Measurements from ENCODE around the gene DMPK.
"Not testable (repeated sequence)": the region's sequence is repeated elsewhere in the genome, so short reads cannot be mapped to it uniquely, and the experiment has no call there.

Gene DMPK

GRCh38 chr19:45814851-45815480 lies 32.7 kb upstream of the DMPK start, which contains the start of gene RSPH6A:
Gene RSPH6A (minus strand): TSS chr19:45815308. CDS start chr19:45815176, 132 bp downstream.
- no peak for DNase-seq

DNA sequence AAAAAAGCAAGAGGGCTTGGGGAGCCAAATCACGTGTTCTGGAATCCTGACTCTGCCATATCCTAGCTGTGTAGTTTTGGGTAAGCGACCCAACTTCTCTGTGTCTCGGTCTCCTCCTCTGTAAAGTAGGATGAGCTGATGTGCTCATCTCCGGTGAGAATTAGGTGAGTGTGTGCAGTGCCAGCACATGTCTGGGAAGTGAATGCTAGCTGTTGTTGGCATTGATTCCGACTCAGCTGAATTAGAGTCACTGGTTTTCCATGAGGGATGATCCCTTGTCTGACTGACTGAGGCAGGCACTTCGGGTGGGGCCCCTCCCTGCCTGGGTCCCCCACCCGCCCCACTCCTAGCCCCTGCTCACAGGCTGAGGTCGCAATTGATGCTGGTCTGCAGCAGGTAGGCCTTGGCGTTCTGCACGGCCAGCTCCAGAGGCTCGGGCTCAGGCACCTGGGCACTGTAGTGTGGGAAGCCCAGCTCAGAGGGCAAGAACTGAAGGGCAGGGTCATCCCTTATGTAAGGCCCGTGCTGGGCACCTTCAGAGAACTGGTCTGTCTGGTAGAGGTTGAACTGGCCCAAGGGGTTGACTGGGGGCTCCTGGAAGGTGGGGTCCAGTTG lies 32.0 kb upstream of the DMPK start:
- no peak for DNase-seq

- DNase-seq = no peak
These were observed 30.0 kb upstream of the DMPK start for GRCh38 chr19:45812297-45812696.

GRCh38 chr19:45809643-45810159 lies 27.4 kb upstream of the DMPK start:
- DNase-seq = peak; percentile 72

DNA sequence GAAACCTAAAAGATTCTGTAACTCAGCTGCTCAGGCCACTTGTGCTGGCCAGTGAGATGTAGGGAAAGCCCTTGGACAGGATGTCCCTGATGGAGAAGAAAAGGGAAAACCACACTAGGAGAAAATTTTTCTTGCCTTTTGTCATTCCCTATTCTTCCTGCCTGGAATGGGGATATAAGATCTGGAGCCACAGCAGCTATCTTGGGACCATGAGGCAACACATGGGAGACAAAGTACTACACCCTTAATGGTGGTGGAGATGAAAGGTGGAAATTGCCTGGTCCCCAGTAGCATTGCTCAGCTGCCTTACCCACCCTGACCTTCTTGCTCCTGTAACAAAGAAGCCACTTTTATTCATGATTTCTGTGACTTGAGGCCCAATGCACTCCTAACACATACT lies 23.4 kb upstream of the DMPK start:
- DNase-seq = no peak

DNA sequence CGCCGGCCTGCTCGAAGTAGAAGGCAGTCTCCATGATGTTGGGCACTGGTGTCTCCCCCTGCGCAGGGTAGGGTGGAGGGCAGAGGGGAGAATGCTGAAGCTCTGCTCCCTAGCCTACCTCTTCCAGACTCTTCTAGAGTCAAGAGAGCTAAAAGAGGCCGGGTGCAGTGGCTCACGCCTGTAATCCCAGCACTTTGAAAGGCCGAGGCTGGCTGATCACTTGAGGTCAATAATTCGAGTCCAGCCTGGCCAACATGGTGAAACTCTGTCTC lies 22.6 kb upstream of the DMPK start:
- no peak for DNase-seq

DNA sequence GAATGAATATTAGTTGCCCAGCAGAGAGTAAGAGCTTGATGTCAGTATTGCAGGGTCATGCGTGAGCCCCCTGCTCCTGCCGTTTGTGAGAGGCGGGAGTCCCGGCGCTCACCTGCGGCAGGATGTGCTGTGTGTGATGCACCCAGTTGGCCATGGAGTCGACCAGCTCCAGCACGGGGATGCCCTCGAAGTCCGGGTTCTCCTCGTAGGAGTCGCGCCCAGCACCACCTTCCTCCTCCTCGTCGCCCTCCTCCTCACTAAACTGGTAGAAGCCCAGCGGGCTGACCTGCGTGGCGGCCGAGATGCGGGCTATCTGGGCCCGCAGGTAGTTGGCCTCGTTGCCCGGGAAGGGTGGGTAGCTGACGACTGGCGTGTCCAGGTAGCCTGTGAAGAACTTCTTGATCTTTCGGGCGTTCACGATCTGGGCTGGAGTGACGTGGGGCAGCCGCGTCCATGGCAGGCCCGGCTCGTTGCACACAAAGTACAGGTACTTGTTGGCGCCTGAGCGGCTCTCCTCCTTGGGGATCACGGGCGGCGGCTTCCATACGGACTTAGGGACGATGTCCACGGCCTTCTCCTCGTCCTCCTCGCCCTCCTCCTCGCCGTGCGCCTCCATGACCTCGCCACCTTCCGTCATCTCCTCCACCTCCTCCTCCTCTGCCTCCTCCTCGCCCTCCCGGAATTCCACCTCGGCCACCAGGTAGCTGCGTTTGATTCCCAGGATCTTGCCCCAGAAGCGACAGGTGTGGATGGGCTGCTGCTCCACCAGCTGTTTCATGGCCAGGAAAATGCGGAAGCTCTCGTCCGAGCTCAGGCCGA lies 22.1 kb upstream of the DMPK start:
- no peak for DNase-seq

GRCh38 chr19:45801603-45802175 lies 19.4 kb upstream of the DMPK start:
- DNase-seq = no peak

DNA sequence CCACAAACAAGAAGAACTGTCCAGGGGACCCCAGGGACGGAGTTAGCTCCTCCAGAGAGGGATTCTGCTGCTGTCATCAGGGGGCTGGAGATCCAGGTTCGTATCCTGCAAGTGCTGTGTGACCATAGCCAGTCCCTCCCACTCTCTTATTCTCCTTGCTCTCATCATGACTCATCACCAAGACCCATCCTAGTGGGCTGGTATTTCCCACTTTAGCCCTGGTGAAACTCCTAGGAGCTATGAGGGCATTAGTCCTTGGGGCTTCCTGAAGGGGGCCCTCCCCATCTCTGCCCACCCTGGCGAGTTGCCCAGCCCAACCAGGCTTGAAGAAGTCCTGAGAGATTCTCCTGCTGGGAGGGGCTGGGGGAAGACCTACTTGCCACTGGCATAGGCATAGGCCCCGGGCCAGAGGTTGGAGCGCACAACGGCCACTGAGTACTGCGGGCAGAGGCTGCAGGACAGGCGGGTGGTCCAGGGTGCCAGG lies 17.8 kb upstream of the DMPK start:
- DNase-seq = no peak

DNA sequence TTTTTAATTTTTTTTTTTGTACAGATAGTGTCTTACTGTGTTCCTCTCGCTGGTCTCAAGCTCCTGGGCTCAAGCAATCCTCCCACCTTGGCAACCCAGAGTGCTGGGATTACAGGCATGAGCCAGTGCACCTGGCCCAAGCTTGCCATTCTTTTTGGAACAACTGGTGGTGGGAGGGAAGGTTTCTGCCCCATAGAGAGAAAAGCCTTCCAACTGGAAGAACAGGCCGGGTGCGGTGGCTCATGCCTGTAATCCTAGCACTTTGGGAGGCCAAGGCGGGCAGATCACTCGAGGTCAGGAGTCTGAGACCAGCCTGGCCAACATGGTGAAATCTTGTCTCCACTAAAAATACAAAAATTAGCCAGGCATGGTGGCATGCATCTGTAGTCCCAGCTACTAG lies 17.3 kb upstream of the DMPK start:
- not testable (repeated sequence) for DNase-seq

DNA sequence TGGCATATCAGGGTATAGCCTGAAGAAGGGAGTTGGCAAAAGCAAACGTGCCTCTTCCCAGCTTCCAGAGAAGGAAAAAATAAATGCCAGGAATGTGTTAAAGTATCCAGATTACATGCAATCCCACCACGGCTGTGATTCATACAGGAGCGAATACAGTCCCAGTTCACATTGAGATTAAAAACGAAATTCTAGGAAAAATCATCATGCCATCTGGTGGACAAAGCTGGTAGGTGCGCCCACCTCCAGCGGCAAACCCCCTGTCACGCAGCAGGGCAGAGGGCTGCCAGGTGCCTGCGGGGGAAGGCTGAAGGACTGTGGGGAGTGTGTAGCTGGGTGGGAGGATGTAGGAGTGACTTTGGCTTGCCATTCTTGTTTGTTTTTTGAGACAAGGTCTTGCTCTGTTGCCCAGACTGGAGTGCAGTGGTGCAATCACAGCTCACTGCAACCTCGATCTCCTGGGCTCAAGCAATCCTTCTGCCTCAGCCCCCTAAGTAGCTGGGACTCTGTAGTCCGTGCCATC lies 16.8 kb upstream of the DMPK start:
- DNase-seq = no peak

DNA sequence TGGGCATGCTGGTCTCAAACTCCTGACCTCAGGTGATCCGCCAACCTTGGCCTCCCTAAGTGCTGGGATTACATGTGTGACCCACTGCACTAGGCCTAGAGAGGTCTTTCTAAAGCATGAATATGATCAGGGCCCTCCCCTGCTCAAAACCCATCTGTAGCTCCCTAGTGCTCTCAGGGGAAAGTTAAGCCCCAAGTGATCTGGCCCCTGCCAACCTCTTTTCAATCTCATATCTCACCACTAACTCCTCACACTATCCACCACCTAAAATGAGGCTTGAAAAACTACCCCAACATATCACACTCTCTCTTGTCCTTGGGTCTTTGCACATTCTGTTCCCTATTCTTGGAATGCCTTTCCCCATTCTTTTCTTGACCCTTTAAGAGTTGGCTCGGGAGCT lies 12.3 kb upstream of the DMPK start:
- DNase-seq = no peak

DNA sequence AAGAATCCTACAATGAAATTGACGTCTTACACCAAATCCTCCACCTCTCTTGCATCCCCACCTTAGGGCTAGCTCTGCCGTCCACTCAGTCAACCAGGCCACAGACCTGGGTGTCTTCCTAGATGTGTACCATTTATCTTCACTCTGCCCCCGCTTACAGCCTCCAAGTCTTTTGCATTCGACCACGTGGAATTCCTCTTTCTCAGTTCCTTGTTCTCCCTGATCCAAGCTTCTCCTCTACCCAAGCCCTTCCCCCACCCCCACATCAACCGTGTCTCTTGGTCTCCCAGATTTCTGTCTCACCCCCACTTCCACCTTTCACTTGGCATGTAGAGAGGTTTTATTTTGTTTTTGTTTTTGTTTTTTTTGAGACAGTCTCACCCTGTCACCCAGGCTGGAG lies 11.6 kb upstream of the DMPK start:
- no peak for DNase-seq

DNA sequence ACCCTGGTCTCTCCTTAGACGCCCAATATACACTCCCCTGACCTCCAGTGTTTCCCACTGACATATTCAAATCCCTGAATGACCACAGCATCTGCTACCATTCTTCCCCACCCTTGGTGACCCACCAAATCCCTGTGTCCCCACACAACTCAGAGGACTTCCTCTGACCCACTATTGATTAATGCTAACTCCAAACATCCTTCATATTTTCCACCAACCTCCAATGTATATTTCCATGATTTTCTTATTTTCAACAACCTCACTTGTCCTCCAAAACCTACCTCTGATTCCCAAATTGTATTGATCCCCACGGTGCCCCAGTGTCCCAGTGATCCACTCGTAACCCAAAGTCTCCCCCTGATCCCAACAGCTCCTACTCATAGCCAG lies 10.9 kb upstream of the DMPK start:
- no peak for DNase-seq

- peak; percentile 48 for DNase-seq
These were observed 10.3 kb upstream of the DMPK start, which contains the start of gene DMWD for GRCh38 chr19:45792470-45793177. Gene DMWD (minus strand): TSS chr19:45792845. CDS start chr19:45792756, 89 bp downstream.

DNA sequence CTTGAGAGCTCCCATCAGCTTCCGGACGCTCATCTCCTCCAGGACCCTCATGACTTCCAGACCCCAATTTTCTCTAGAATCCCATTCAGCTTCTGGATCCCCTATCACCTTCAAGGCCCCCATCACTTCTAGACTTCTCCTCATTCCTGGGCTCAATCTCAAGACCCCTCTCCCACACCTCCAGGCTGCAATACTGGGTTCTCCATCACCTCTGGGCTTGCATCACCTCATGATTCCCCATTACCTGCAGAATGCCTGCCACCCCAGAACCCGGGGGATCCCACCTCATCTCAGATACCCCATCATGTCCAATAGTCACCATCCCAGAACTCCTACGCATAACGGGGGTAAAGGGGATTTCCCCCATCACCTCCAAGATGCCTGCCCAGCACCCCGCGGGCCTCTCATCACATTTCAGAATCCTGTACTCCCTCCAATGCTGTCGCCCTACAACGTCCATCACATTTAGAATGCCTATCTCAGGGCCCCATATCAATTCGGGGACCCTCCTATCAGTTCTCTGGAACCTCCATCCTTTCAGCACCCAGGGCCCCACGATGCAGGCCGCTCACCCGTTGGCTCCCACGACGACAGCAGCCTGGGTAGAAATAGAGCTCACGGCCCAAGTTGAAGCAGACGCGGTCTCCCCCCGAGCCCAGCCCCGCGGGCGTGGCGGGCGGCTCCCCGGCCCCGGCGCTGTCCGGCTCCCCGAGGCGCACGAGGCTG lies 9.6 kb upstream of the DMPK start:
- no peak for DNase-seq

GRCh38 chr19:45790942-45791341 lies 8.7 kb upstream of the DMPK start:
- DNase-seq = no peak

DNA sequence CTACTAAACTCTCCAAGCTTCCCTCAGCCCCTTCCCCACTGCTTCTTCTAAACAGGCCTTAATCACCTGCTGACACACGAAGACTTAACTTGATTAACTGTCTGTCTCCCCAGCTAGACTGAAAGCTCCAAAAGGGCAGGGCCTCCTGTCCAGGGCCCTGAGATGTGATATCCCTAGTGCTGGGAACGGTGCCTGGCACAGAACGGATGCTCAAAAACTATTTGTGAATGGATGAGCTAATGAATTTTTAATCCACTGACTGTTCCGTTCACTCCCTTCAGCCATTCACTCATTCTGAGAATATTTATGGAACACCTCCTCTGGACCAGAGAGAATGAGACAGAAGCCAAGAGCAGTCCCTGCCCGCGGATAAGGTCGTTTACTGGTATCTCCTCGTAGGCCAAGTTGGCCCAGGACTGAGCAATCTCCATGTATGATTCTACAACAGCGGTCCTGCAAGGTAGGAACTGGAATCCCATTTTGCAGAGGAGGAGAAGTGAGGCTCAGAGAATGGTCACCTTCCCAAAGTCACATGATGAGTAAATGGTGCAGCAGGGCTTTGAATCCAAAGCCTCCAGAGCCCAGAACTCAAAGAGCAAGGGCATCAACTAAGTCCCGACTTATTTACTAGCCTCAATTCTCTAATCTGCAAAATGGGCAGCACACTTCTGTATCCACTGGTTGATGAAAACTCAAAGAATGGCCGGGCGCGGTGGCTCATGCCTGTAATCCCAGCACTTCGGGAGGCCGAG lies 6.9 kb upstream of the DMPK start:
- DNase-seq = no peak

GRCh38 chr19:45786533-45786894 lies 4.2 kb upstream of the DMPK start:
- DNase-seq = no peak

- no peak for DNase-seq
These were observed 3.7 kb upstream of the DMPK start for GRCh38 chr19:45785781-45786532.
